Measurements from ENCODE around the gene PSMB8.

- TF ChIP-seq, protein P1, sequence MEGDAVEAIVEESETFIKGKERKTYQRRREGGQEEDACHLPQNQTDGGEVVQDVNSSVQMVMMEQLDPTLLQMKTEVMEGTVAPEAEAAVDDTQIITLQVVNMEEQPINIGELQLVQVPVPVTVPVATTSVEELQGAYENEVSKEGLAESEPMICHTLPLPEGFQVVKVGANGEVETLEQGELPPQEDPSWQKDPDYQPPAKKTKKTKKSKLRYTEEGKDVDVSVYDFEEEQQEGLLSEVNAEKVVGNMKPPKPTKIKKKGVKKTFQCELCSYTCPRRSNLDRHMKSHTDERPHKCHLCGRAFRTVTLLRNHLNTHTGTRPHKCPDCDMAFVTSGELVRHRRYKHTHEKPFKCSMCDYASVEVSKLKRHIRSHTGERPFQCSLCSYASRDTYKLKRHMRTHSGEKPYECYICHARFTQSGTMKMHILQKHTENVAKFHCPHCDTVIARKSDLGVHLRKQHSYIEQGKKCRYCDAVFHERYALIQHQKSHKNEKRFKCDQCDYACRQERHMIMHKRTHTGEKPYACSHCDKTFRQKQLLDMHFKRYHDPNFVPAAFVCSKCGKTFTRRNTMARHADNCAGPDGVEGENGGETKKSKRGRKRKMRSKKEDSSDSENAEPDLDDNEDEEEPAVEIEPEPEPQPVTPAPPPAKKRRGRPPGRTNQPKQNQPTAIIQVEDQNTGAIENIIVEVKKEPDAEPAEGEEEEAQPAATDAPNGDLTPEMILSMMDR (IDR thresholded peaks at IDR 0.05): no peak
- TF ChIP-seq POLR2A (IDR thresholded peaks at IDR 0.05): no peak
Observed at GRCh38 chr6:32847795-32848194, 3.9 kb upstream of the PSMB8 start.

All from sigmoid colon (tissue), 3 donors.